Cardiac fibroblast (primary cell): Measurements from ENCODE around the gene GRAMD1B.
"Not testable (repeated sequence)": the region's sequence is repeated elsewhere in the genome, so short reads cannot be mapped to it uniquely, and the experiment has no call there.

Experiments used
- DNase-seq, 2 donors: peaks; one replicate each; pipeline versions ENCODE4 v3.0.0 to v3.0.0-alpha.2; 2010; ENCODE audit warnings: low read depth in 2 of 2
- H3K4me3 ChIP-seq, 2 donors: replicated peaks in 1 of 2; 1 replicate in 1 of 2; 2 replicates in 1 of 2; pipeline ENCODE4 v1.5.1; 2011; ENCODE audit warnings: low read depth in 2 of 2, low read length in 2 of 2, mild to moderate bottlenecking in 2 of 2, moderate library complexity in 1 of 2
- CTCF ChIP-seq: IDR thresholded peaks from one replicate; pipeline ENCODE4 v1.5.1; 2011; ENCODE audit warnings: low read depth, mild to moderate bottlenecking, low read length, inconsistent platforms

The GRAMD1B gene

GRCh38 chr11:123460012-123460700 lies 30.1 kb downstream of the GRAMD1B start:
- no peak for DNase-seq
- no peak for TF ChIP-seq CTCF
- H3K4me3 ChIP-seq, result no peak overlapping the region

- TF ChIP-seq CTCF, result no peak
- no peak overlapping the region for H3K4me3 ChIP-seq
- no peak for DNase-seq
Measured at GRCh38 chr11:123461164-123461563, 31.1 kb downstream of the GRAMD1B start.

GRCh38 chr11:123465667-123466066 lies 35.6 kb downstream of the GRAMD1B start:
- DNase-seq, H3K4me3 ChIP-seq: not testable (repeated sequence)

GRCh38 chr11:123466172-123466571 lies 36.1 kb downstream of the GRAMD1B start:
- DNase-seq, H3K4me3 ChIP-seq: not testable (repeated sequence)

- no peak overlapping the region for H3K4me3 ChIP-seq
- peak; percentile 33 to 85 for DNase-seq
- TF ChIP-seq CTCF, result no peak
Measured at GRCh38 chr11:123469089-123469488, 39.0 kb downstream of the GRAMD1B start.

- no peak for TF ChIP-seq CTCF
- no peak overlapping the region for H3K4me3 ChIP-seq
- DNase-seq, result no peak
Measured at GRCh38 chr11:123469586-123469985, 39.5 kb downstream of the GRAMD1B start.

GRCh38 chr11:123470842-123471241 lies 40.8 kb downstream of the GRAMD1B start:
- DNase-seq, result no peak
- no peak overlapping the region for H3K4me3 ChIP-seq
- no peak for TF ChIP-seq CTCF

GRCh38 chr11:123472236-123472935 lies 42.3 kb downstream of the GRAMD1B start:
- no peak for TF ChIP-seq CTCF
- H3K4me3 ChIP-seq, result no peak overlapping the region
- no peak for DNase-seq
